GM18861 (cell line): Measurements from ENCODE around the gene CNOT1.
"Not testable (repeated sequence)": the region's sequence is repeated elsewhere in the genome, so short reads cannot be mapped to it uniquely, and the experiment has no call there.

Experiments
- ATAC-seq: cut with Tn5 transposase; IDR thresholded peaks from one replicate; pipeline ENCODE4 v1.9.1; 2021; ENCODE audit not compliant: unreplicated experiment

The CNOT1 gene

GRCh38 chr16:58629733-58630640 is at the start of gene CNOT1:
Gene CNOT1 (minus strand): TSS chr16:58629826. CDS start chr16:58599337, 30,489 bp downstream.
- ATAC-seq = peak; percentile 87

- no peak for ATAC-seq
Measured at GRCh38 chr16:58678716-58679115, 49.1 kb upstream of the CNOT1 start.

- ATAC-seq = no peak
Measured at GRCh38 chr16:58678269-58678668, 48.6 kb upstream of the CNOT1 start.

- ATAC-seq = no peak
Measured at GRCh38 chr16:58670946-58671583, 41.4 kb upstream of the CNOT1 start.

- no peak for ATAC-seq
Measured at GRCh38 chr16:58670177-58670576, 40.6 kb upstream of the CNOT1 start.

GRCh38 chr16:58665200-58665599 is 35.6 kb upstream of the CNOT1 start:
- no peak for ATAC-seq

- ATAC-seq = no peak
Measured at GRCh38 chr16:58661199-58661830, 31.7 kb upstream of the CNOT1 start.

GRCh38 chr16:58659911-58660310 is 30.3 kb upstream of the CNOT1 start:
- ATAC-seq = not testable (repeated sequence)

- ATAC-seq = no peak
Measured at GRCh38 chr16:58658796-58659211, 29.2 kb upstream of the CNOT1 start.

GRCh38 chr16:58656899-58657298 is 27.3 kb upstream of the CNOT1 start:
- no peak for ATAC-seq

- ATAC-seq = no peak
Measured at GRCh38 chr16:58655215-58655596, 25.6 kb upstream of the CNOT1 start.

- ATAC-seq = no peak
Measured at GRCh38 chr16:58654560-58655214, 25.1 kb upstream of the CNOT1 start.

GRCh38 chr16:58652741-58653140 is 23.1 kb upstream of the CNOT1 start:
- no peak for ATAC-seq

GRCh38 chr16:58651965-58652348 is 22.3 kb upstream of the CNOT1 start:
- ATAC-seq = no peak

- no peak for ATAC-seq
Measured at GRCh38 chr16:58649707-58650106, 20.1 kb upstream of the CNOT1 start.

- no peak for ATAC-seq
Measured at GRCh38 chr16:58647107-58647506, 17.5 kb upstream of the CNOT1 start.

- no peak for ATAC-seq
Measured at GRCh38 chr16:58644765-58645487, 15.3 kb upstream of the CNOT1 start.

GRCh38 chr16:58644108-58644507 is 14.5 kb upstream of the CNOT1 start:
- no peak for ATAC-seq

GRCh38 chr16:58640949-58641348 is 11.3 kb upstream of the CNOT1 start:
- no peak for ATAC-seq

GRCh38 chr16:58639836-58640235 is 10.2 kb upstream of the CNOT1 start:
- ATAC-seq = no peak

- no peak for ATAC-seq
Measured at GRCh38 chr16:58639230-58639629, 9.6 kb upstream of the CNOT1 start.
